IgD-negative memory B cell (primary cell): ENCODE data around the gene RNF213. TPM values are rescaled to one million over a fixed set of nuclear protein-coding genes. Genes with fewer than 3 reads are reported as not detected.

Source experiments
- H3K27ac Mint-ChIP-seq, 3 donors: one replicate each; pipeline ENCODE4 v1.8.0; 2020 to 2022; ENCODE audit warnings: mild to moderate bottlenecking in 3 of 3, mixed read lengths in 3 of 3, moderate library complexity in 1 of 3
- H3K27me3 Mint-ChIP-seq: one replicate; pipeline ENCODE4 v1.8.0; 2021; ENCODE audit warnings: mixed read lengths
- H3K36me3 Mint-ChIP-seq: one replicate; pipeline ENCODE4 v1.8.0; 2020; ENCODE audit warnings: mild to moderate bottlenecking, mixed read lengths
- H3K4me1 Mint-ChIP-seq, 3 donors: one replicate each; pipeline ENCODE4 v1.8.0; 2020 to 2022; ENCODE audit warnings: mixed read lengths in 3 of 3, mild to moderate bottlenecking in 1 of 3
- H3K4me3 Mint-ChIP-seq, 4 donors: one replicate each; pipeline ENCODE4 v1.8.0; 2020 to 2022; ENCODE audit warnings: mild to moderate bottlenecking in 4 of 4, mixed read lengths in 4 of 4, moderate library complexity in 3 of 4
- H3K9me3 Mint-ChIP-seq, 3 donors: one replicate each; pipeline ENCODE4 v1.8.0; 2020 to 2021; ENCODE audit warnings: mixed read lengths in 3 of 3, mild to moderate bottlenecking in 1 of 3
- polyA plus RNA-seq: library from polyadenylated mRNA; unstranded; fragments of 300-500 nt; fragmentation: Illumina TruSeq; gene quantifications from one replicate; pipeline ENCODE4 v1.2.3, GENCODE V29; 2021

The RNF213 gene
- polyA plus RNA-seq, 1 donor from 2014 or later = 26.2 TPM

DNA sequence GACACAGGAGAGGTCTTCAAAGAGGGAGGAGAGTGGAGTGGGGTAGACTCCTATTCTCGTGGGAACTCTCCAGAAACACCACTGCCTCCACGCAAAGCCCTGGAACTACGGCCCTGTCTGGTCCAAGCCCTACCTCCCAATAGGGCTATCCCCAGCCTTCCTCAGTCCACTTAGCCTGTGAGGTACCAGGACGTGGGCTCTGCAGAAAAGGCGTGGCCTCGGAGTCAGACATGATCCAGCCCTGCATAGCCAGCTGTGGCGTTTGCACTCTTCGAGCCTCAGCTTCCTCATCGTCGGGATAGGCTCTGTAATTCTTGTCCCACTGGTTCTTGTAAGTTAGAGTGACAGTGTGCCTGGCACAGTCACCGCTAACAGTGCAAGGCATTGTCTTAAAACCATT is 168.1 kb downstream of the RNF213 start:
- peaks cover 0 to 7% (median 6%) of the 10 kb centered on the region in 3 donors for H3K4me1 Mint-ChIP-seq

DNA sequence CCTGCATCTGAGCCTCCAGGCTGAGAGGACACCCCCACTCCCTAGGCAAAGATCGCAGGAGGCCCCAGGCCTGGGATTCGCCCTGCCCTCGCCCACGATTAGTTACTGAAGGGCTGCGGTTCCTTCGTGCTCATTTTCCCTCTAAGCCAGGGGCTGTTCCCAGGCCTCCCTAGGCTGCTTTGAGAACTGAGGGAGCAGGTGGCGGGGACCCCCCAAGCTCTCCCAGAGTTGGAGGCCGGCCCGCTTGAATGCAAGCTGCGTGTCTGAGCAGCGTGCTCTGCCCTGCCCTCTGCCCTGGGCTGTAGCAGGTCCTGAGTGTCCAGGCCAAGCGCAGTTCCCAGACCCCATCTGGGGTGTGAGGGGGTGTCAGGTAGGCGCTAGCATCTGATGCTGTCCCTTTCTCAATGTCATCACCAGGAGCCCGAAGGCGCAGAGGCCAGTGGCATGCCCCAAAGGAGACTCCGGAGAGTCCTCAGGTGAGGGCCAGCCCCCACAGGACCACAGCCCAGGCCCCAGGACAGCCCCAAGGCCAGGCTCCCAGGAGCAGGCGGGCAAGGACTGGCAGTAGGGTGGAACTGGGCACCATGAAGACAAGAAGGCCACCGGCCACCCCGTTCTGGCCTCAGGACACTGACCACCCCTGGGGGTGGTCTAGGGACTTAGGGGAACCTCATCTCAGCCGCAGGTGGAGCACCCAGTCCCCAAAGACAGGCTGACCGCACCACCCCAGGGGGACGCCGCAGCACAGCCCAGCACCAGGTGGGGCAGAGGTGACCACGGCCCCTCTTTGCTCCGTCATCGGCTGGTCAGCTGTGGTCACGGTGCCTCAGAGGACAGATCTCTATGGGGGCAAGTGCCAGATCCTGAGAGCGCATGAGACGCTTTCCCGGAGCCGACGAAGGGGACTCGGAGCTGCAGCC is 169.0 kb downstream of the RNF213 start:
- Mint-ChIP-seq H3K4me1 (peaks cover 0 to 4% (median 2%) of the 10 kb centered on the region in 3 donors), H3K27ac (no peak overlapping the region), H3K4me3 (no peak overlapping the region), H3K27me3 (peaks cover 1% of the 10 kb centered on the region), H3K36me3 (peaks cover 3% of the 10 kb centered on the region), H3K9me3 (no peaks in the 10 kb centered on the region)

More for the DNA sequence above, 168.1 kb downstream of the RNF213 start:
- H3K36me3 Mint-ChIP-seq = peaks cover 3% of the 10 kb centered on the region
- no peak overlapping the region for H3K27ac Mint-ChIP-seq
- no peaks in the 10 kb centered on the region for H3K9me3 Mint-ChIP-seq
- no peak overlapping the region for H3K4me3 Mint-ChIP-seq
- H3K27me3 Mint-ChIP-seq = peaks cover 4% of the 10 kb centered on the region

DNA sequence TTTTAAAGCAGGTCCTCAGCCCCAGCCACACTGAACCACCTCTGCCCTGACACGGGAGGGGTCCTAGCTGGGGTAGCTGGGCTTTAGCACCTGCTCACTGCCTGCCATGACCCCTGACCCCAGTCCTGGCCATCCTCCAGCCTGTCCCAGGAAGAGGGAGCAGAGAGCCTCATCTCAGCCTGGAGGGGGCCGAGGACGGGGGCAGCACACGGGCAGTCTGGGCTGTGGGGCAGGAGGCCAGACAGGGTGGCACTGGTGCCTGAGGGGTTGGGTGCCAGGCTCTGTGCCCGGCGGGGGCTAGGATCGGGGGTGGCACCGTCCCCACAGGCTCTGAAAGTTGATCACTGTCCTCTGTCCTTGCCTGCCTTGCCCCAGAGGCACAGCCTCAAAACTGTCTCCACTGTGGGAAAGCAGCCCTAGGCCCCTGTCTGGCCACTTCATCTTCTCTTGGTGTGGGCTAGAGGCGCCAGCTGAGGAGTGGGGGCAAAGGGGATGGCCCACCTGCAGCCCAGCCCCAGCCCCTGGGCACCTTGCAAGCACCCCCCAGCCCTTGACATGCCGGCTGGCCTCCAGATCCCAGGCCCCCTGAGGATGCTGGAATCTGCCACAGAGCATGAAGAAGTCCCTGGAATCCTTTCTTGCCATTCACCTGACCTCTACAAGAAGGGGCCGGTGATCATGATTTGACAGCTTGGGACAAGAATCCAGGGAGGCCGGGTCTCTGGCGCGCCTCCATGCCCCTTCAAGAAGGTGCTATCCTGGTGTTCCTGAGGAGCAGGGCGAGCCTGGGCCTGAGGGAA is 170.0 kb downstream of the RNF213 start:
- Mint-ChIP-seq H3K4me3 (no peak overlapping the region), H3K27me3 (peaks cover 1% of the 10 kb centered on the region), H3K27ac (no peak overlapping the region), H3K9me3 (no peaks in the 10 kb centered on the region), H3K4me1 (peaks cover 0 to 4% (median 2%) of the 10 kb centered on the region in 3 donors), H3K36me3 (peaks cover 3% of the 10 kb centered on the region)

DNA sequence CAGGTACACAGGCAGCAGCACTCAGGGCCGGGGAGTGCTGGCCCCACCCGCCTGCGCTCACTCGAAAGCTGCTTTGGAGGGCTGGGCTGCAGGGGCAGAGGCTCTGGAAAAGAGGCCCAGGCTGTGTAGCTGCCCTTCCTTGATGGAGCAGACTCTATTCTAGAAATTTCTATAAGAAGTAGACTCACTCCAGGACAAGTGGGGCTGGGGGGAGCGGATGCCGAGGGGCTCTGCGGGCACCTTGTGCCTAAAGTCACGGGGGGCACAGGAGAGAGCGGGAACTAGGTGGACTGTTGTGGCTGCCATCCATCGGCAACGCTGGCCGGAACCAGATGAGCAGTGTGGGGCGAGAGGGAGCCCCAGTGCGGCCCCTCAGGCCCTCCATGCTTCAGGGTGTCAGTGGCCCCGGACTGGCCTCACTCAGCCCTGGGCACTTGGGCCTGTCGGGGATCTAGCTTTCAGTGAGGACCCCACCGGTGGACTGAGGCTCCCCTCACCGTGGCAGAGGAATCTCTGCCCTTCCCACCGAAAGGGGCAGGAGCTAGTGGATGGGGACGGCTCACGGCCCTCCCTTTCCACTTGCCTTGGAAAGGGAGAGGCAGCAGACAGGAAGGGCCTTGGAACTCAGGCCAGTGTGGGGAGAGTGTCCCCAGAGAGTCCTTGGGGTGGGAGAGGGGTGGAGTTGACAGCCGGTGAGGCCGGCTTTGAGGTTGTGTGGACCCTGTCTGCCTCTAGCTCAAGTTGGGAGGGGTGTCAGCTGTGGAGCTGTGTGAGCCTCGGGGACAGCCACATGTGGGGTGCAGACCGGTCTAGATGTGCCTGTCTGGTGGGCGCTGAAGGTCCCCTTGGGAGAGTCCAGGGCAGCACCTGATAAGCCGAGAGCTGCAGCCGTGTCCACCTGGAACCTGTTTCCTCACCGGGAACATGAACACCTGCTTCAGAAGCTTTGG is 170.9 kb downstream of the RNF213 start:
- peaks cover 0 to 4% (median 2%) of the 10 kb centered on the region in 3 donors for H3K4me1 Mint-ChIP-seq
- peaks cover 1% of the 10 kb centered on the region for H3K27me3 Mint-ChIP-seq
- no peak overlapping the region for H3K27ac Mint-ChIP-seq
- H3K9me3 Mint-ChIP-seq = peaks cover 0 to 4% (median 2%) of the 10 kb centered on the region in 3 donors
- H3K4me3 Mint-ChIP-seq = no peak overlapping the region
- H3K36me3 Mint-ChIP-seq = peaks cover 3% of the 10 kb centered on the region

DNA sequence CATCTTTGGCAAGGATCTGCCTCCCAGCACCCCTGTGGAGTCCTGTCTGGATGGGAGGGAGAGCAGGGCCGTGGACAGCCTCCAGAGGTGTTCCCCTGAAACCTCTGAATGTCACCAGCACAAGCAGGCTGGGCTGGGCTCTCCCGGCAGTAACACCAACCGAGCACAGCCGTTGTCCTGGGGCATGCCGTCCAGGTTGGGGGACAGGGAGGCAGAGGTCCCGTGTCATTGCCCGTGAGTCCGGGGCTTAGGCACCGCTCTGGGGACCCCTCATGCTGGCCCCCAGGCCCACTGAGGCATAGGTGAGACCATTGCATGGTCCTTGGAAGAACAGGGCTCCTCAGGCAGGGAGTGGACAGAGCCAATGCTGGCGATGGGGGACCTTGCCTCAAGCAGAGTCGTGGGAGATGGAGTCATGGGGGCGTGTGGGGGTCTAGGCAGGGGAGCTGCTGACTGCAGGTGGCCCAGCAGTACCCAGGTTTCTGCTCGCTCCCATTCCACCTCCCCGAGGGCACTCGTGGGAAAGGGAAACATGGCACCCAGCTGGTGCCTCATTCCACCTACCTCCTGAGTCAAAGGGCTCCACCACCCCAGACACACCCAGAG is 171.8 kb downstream of the RNF213 start:
- peaks cover 3% of the 10 kb centered on the region for H3K36me3 Mint-ChIP-seq
- no peak overlapping the region for H3K27ac Mint-ChIP-seq
- H3K4me1 Mint-ChIP-seq = no peaks in the 10 kb centered on the region
- H3K27me3 Mint-ChIP-seq = no peaks in the 10 kb centered on the region
- H3K4me3 Mint-ChIP-seq = no peak overlapping the region
- peaks cover 0 to 4% (median 2%) of the 10 kb centered on the region in 3 donors for H3K9me3 Mint-ChIP-seq

DNA sequence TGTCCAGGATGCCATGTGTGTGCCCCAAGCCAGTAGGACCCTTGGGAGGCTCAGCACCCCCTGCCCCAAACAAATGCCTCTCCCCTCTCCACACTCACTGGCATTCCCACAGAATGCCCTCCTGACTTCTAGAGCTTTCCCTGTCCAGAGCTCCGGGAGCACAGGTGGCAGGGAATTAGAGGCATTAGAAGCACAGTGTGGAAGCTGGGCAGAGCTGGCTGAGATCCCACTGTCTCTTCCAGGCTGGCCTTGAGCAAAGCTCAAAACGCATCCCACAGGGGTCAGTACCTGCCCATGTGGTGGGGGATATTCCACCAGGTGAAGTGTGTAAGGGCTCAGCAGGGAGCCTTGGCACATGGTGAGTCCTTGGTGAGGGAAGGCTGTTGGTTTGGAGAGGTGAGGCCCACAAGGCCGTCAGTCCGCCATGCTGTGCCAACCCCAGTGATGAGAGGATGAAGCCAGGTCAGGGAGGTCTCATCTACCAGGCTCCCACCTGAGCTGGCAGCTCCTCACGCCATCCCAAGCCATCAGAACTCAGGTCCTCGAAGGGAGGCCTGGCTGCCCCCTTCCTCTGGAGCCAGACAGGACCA is 172.4 kb downstream of the RNF213 start:
- Mint-ChIP-seq H3K4me1 (no peaks in the 10 kb centered on the region), H3K27ac (no peak overlapping the region), H3K27me3 (no peaks in the 10 kb centered on the region), H3K36me3 (peaks cover 3% of the 10 kb centered on the region), H3K4me3 (no peak overlapping the region), H3K9me3 (peaks cover 0 to 4% (median 2%) of the 10 kb centered on the region in 3 donors)

DNA sequence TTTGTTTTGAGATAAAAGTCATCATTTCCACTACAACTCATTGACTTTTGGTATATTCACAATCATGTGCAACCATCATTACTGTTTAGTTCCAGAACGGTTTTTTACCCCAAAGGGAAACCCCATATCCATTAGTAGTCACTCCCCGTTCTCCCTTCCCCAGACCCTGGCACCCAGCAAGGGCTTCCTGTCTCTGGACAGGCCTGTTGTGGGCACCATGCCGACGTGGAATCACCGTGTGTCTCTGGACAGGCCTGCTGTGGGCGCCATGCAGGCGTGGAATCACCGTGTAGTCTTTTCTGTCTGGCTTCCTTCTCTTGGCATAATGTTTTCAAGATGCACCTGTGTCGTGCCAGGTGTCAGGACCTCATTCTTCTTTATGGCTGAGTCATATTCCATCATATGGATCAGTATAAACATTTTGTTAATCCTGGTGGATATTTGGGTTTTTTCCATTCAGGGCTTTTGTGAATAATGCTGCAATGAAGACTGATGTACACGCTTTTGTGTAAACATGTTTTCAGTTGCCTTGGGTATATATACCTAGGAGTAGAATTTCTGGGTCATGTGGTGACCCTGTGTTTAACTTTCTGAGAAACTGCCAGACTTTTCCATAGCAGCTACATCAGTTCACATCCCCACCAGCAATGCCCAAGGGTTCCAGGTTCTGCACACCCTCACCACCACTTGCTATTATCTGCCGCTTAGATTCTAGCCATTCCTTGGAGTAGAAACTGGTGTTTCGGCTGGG is 173.4 kb downstream of the RNF213 start:
- H3K27ac Mint-ChIP-seq = no peak overlapping the region
- H3K36me3 Mint-ChIP-seq = peaks cover 3% of the 10 kb centered on the region
- no peaks in the 10 kb centered on the region for H3K27me3 Mint-ChIP-seq
- H3K4me1 Mint-ChIP-seq = no peaks in the 10 kb centered on the region
- H3K4me3 Mint-ChIP-seq = no peak overlapping the region
- peaks cover 0 to 4% (median 2%) of the 10 kb centered on the region in 3 donors for H3K9me3 Mint-ChIP-seq

DNA sequence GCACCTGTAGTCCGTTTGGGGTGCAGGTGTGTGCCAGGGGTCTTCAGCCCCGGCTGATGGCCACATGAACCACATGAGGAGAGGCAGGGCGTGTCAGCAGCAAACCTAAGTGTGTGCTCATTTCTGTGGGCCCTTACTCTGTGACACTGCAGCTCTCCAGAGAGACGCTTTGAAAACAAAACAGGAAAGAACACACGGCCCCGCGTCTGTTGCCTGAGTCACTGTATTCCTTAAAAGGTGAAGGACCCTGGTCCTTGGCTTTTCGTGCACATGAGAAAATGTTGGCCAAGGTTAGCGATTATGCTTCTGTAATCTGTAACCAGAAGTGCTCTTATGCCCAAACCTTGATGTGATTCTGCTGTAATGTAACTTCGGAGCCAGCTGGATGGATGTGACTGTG is 176.9 kb downstream of the RNF213 start:
- H3K27ac Mint-ChIP-seq = no peak overlapping the region
- no peaks in the 10 kb centered on the region for H3K4me1 Mint-ChIP-seq

DNA sequence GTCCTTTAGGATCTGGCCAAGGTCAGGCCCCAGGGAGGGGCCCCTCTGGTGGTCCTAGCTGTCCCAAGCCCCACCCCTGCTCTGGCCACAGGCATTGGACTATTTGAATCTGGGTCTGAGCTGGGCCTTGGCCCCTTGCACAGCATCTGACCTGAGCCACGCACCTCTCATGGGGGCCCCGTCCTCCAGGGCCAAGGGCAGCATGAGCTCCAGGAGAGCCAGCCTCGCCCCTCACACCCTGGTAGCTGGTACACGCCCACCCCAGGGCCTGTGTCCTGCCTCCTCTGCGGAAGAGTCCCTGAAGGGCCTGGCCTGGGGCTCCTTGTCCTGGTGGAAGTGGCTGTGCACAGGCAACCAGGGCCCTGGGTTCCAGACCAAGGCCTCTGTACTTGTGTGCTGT is 178.2 kb downstream of the RNF213 start:
- H3K4me1 Mint-ChIP-seq = no peaks in the 10 kb centered on the region
- no peak overlapping the region for H3K4me3 Mint-ChIP-seq
- peaks cover 2% of the 10 kb centered on the region for H3K36me3 Mint-ChIP-seq
- H3K27ac Mint-ChIP-seq = no peak overlapping the region
- H3K27me3 Mint-ChIP-seq = peaks cover 3% of the 10 kb centered on the region
- H3K9me3 Mint-ChIP-seq = peaks cover 0 to 4% (median 2%) of the 10 kb centered on the region in 3 donors

More for the DNA sequence above, 176.9 kb downstream of the RNF213 start:
- H3K36me3 Mint-ChIP-seq = peaks cover 2% of the 10 kb centered on the region
- no peak overlapping the region for H3K4me3 Mint-ChIP-seq
- H3K27me3 Mint-ChIP-seq = peaks cover 1% of the 10 kb centered on the region
- peaks cover 0 to 4% (median 2%) of the 10 kb centered on the region in 3 donors for H3K9me3 Mint-ChIP-seq

DNA sequence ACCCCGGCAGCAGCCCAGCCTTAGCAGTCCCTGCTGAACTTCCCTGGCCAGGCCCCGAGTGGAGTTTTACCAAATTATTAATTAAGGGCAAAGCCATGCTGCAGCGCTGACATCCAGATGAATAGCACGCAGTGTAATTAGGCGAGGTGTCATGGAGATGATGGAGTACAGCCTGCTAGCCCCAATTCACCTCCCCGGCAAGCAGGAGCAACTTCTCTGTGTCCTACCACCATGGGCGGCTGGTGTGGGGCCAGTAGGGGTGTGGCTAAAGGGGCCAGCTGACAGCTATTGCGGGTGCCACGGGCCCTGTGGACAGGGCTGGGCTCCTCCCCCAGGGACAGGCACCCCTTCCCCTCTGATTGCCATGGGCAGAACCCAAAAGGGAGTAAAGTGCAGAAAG is 178.8 kb downstream of the RNF213 start:
- Mint-ChIP-seq H3K9me3 (peaks cover 0 to 4% (median 2%) of the 10 kb centered on the region in 3 donors), H3K27me3 (peaks cover 7% of the 10 kb centered on the region), H3K4me1 (no peaks in the 10 kb centered on the region), H3K4me3 (no peak overlapping the region), H3K27ac (no peak overlapping the region), H3K36me3 (peaks cover 2% of the 10 kb centered on the region)

DNA sequence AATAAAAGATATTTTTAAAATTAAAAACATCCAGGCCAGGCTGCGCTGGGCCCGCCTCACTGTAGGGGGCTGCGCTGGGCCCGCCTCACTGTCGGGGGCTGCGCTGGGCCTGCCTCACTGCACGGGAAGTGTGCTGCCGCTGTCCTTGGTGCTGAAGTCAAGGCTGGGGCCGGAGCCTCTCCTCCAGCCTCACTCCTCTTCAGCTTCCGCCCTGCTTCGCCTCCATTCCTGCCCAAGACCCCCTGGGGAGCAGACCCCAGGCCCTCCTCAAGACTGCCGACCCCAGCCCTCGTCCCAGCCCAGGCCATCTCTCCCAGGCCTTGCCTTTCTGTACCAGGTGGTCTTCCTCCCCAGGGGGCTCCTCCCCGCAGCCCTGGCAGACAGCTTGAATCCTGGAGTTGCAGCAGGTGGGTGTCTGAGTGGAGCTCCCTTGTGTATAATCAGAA is 180.5 kb downstream of the RNF213 start:
- Mint-ChIP-seq H3K4me1 (no peaks in the 10 kb centered on the region), H3K4me3 (no peak overlapping the region), H3K27me3 (peaks cover 7% of the 10 kb centered on the region), H3K27ac (no peak overlapping the region), H3K36me3 (peaks cover 2% of the 10 kb centered on the region), H3K9me3 (peaks cover 0 to 2% (median 0%) of the 10 kb centered on the region in 3 donors)

DNA sequence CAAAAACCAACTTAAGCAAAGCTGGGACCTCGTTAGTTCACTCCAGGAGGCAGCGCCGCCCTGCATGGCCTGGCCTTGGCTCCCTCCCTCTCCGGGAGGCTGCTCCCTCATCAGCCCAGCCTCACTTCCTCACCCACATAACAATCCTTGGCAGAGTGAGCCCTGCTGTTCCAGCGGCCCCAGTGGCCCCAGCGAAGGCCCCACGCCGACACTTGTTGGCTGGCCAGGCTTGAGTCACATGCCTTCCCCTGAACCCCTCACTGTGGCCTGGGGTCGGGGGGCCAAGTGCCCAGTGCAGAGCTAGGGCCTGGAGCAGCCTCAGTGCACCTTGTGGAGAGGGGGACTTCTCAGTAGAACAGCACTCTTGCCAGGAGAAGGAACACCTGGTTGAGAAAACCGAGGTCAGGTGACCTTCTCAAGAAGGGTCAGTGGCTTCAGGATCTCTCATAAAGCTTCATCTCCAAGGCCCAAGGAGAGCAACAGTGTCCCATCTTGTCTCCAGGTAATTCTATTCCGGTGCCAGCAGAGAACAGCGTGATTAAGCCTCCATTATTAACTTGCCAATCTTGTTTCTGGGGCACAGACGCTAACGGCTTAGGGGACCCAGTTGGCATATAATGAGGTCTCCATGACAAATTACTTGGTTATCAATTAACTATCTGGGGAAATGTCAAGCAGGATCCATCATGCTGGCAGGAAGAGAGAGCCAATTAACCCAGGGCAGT is 181.1 kb downstream of the RNF213 start:
- H3K9me3 Mint-ChIP-seq = no peaks in the 10 kb centered on the region
- H3K4me3 Mint-ChIP-seq = no peak overlapping the region
- peaks cover 2% of the 10 kb centered on the region for H3K36me3 Mint-ChIP-seq
- no peaks in the 10 kb centered on the region for H3K4me1 Mint-ChIP-seq
- H3K27me3 Mint-ChIP-seq = peaks cover 7% of the 10 kb centered on the region
- H3K27ac Mint-ChIP-seq = no peak overlapping the region

DNA sequence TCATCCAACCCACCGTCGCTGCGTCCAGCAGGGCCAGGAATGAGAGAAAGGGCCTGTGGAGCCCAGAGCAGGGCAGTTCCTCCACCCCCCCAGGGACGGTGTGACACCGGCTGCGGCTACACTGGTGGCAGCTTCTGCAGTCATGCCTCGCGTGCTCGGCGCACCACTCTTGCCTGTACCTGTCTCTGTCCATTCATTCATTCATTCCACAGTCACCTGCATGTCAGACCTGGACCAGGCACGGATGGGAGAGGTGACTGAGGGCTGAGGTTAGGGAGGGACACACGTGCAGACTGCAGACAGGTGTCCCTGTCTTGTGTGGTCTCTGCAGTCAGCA is 181.6 kb downstream of the RNF213 start:
- Mint-ChIP-seq H3K4me1 (no peaks in the 10 kb centered on the region), H3K4me3 (no peak overlapping the region)

More for the DNA sequence above, 181.6 kb downstream of the RNF213 start:
- Mint-ChIP-seq H3K36me3 (peaks cover 2% of the 10 kb centered on the region), H3K27me3 (peaks cover 7% of the 10 kb centered on the region), H3K27ac (no peak overlapping the region), H3K9me3 (no peaks in the 10 kb centered on the region)
